Uterus (tissue), 4 donors: ENCODE results near the gene KRT33A. TPM values are rescaled to one million over a fixed set of nuclear protein-coding genes. Genes with fewer than 3 reads are reported as not detected.

ENCODE experiments used
- DNase-seq, 2 donors: peaks; one replicate each; pipeline ENCODE4 v3.0.0-alpha.2; 2019 to 2020
- H3K27ac ChIP-seq, 2 donors: fragments of 200-600 bp; sonication (generic); 1 replicate in 1 of 2; 2 replicates in 1 of 2; pipeline ENCODE4 v1.5.1; 2016 to 2018
- H3K27me3 ChIP-seq, 2 donors: fragments of 200-600 bp; sonication (generic); one replicate each; pipeline ENCODE4 v1.5.1; 2018 to 2019; ENCODE audit warnings: control low read depth in 1 of 2
- H3K36me3 ChIP-seq, 2 donors: fragments of 200-600 bp; sonication (generic); one replicate each; pipeline ENCODE4 v1.5.1; 2019; ENCODE audit warnings: control low read depth in 1 of 2
- H3K4me1 ChIP-seq, 2 donors: fragments of 200-600 bp; sonication (generic); one replicate each; pipeline ENCODE4 v1.5.1; 2018 to 2019; ENCODE audit warnings: control low read depth in 1 of 2
- H3K4me3 ChIP-seq, 2 donors: fragments of 200-600 bp; sonication (generic); 1 replicate in 1 of 2; 2 replicates in 1 of 2; pipeline ENCODE4 v1.5.1; 2018 to 2019; ENCODE audit warnings: mild to moderate bottlenecking in 1 of 2
- H3K9me3 ChIP-seq, 2 donors: fragments of 200-600 bp; sonication (generic); one replicate each; pipeline ENCODE4 v1.5.1; 2019; ENCODE audit warnings: control low read depth in 1 of 2
- CTCF ChIP-seq, 4 experiments: fragments of 200-600 bp in 2 of 4; fragments of 450-650 bp in 2 of 4; sonication (generic) in 2 of 4; IDR thresholded peaks; one replicate each; pipeline ENCODE4 v1.5.1; 2016 to 2019; ENCODE audit warnings: antibody characterized with exemption in 4 of 4, mild to moderate bottlenecking in 2 of 4, moderate library complexity in 1 of 4
- POLR2A ChIP-seq, 2 donors: fragments of 450-650 bp; IDR thresholded peaks; one replicate each; pipeline ENCODE4 v1.6.1; 2016; ENCODE audit warnings: antibody characterized with exemption in 2 of 2, mild to moderate bottlenecking in 1 of 2, moderate library complexity in 1 of 2
- intact Hi-C: fragments of 100-400 bp; cut with DNase I; formaldehyde crosslinking; loops from one replicate; pipeline ENCODE4 v1.15.1; 2023; ENCODE audit warnings: low total_unique reads
- total RNA-seq, 4 donors: library from RNA; depleted of rRNA in 3 of 4; stranded (reverse); fragments of >200 nt in 3 of 4; gene quantifications; one replicate each; pipeline versions ENCODE4 v1.1.0 to v1.2.4, GENCODE V29; 2014 to 2023
- donor health status: DM: yes; HTN: yes; CAD: no.

KRT33A gene
- total RNA-seq, 4 donors from 2014 or later, result not detected

GRCh38 chr17:41340494-41340893 lies 10.1 kb downstream of the KRT33A start:
- H3K4me1 ChIP-seq, result no peaks in the 10 kb centered on the region

GRCh38 chr17:41339571-41340172 lies 11.0 kb downstream of the KRT33A start:
- TF ChIP-seq CTCF (IDR thresholded peaks at IDR 0.05), result no peak
- TF ChIP-seq POLR2A (IDR thresholded peaks at IDR 0.05), result no peak
- H3K4me3 ChIP-seq, result no peak overlapping the region
- H3K27me3 ChIP-seq, result no peaks in the 10 kb centered on the region
- H3K4me1 ChIP-seq, result no peaks in the 10 kb centered on the region
- DNase-seq, result no peak
- no peak overlapping the region for H3K27ac ChIP-seq
- no peaks in the 10 kb centered on the region for H3K36me3 ChIP-seq
- intact Hi-C loops, result no loop called here
- H3K9me3 ChIP-seq, result no peaks in the 10 kb centered on the region

More at GRCh38 chr17:41340494-41340893, 10.1 kb downstream of the KRT33A start:
- no peaks in the 10 kb centered on the region for H3K9me3 ChIP-seq
- H3K36me3 ChIP-seq, result no peaks in the 10 kb centered on the region
- DNase-seq, result no peak
- intact Hi-C loops, result no loop called here
- H3K4me3 ChIP-seq, result no peak overlapping the region
- TF ChIP-seq CTCF (IDR thresholded peaks at IDR 0.05) (no peak), POLR2A (IDR thresholded peaks at IDR 0.05) (no peak)
- no peaks in the 10 kb centered on the region for H3K27me3 ChIP-seq
- no peak overlapping the region for H3K27ac ChIP-seq

DNA sequence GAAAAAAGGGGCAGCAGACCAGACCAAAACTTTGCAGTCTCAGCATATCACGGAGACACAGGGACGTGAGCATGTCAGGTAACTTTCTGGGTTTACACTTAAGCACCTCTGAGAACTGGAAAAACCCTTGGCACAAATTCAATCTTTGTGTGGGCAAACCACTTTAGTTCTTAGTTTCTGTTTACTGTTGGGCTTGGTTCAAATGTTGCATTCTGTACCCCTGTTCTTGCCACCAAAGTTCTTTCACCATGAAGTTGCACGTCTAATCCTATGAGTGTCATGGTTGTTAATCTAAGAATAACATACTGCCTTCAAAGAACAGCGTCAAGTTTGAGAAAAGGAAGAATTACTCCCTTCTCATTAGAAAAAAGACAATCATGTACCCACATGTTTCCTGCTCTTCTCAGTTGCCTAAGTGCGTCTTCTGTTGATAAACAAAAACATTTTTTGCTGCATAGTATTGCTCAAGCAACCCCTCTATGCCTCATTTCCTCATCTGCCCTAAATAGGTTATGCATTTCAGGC lies 11.6 kb downstream of the KRT33A start:
- intact Hi-C loops, result no loop called here
- no peak for DNase-seq
- H3K27me3 ChIP-seq, result no peaks in the 10 kb centered on the region
- no peaks in the 10 kb centered on the region for H3K4me1 ChIP-seq
- no peaks in the 10 kb centered on the region for H3K36me3 ChIP-seq
- no peak overlapping the region for H3K4me3 ChIP-seq
- no peaks in the 10 kb centered on the region for H3K9me3 ChIP-seq
- no peak overlapping the region for H3K27ac ChIP-seq
- TF ChIP-seq POLR2A (IDR thresholded peaks at IDR 0.05), result no peak
- TF ChIP-seq CTCF (IDR thresholded peaks at IDR 0.05), result no peak

GRCh38 chr17:41335747-41336146 lies 14.9 kb downstream of the KRT33A start:
- intact Hi-C loops, result no loop called here
- Histone ChIP-seq H3K36me3 (no peaks in the 10 kb centered on the region), H3K27me3 (no peaks in the 10 kb centered on the region), H3K27ac (no peak overlapping the region), H3K4me1 (no peaks in the 10 kb centered on the region), H3K4me3 (no peak overlapping the region), H3K9me3 (no peaks in the 10 kb centered on the region)
- TF ChIP-seq CTCF (IDR thresholded peaks at IDR 0.05), result no peak
- TF ChIP-seq POLR2A (IDR thresholded peaks at IDR 0.05), result no peak
- DNase-seq, result no peak

DNA sequence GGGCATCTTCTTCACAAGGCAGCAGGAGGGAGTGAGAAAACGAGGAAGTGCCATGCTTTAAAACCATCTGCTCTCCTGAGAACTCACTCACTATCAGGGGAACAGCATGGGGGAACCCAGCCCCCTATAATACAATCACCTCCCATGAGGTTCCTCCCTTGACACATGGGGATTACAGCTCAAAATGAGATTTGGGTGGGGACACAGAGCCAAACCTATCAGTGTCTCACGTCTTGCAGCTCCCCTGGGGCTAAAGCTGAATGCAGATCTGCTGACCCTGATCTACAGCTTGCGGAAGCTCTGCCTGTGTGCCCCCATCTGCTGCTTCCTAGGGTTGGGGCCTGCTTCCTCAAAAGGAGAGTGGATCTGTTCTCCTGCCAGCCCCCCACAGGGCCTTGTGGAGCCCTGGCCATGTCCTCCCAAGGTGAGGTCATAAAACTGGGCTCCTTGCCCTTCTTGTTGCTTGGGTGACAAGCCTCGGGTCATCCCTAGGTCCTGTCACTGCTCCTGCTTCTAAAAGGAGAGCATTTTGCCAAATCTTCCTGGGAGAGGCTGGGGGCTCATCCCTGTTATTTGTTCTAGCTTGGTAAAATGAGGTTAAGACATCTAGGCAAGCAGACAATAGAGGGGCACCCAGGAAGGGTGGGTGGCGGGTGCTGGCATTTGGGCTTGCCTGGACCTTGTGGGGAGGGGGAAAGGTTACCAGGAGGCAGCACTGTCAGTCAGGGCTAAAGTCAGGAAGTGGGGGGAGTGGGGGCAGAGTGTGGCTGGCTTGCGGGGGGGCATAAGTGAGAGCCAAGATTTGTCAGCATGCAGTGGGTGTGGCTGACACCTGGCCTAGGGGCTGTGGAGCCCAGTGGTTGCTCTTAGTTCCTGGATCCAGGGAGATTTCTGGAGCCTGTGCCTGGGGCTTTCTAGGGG lies 16.0 kb downstream of the KRT33A start:
- Histone ChIP-seq H3K4me3 (no peak overlapping the region), H3K27ac (no peak overlapping the region), H3K9me3 (no peaks in the 10 kb centered on the region), H3K27me3 (no peaks in the 10 kb centered on the region), H3K36me3 (no peaks in the 10 kb centered on the region), H3K4me1 (no peaks in the 10 kb centered on the region)
- DNase-seq, result no peak
- intact Hi-C loops, result no loop called here
- no peak for TF ChIP-seq CTCF (IDR thresholded peaks at IDR 0.05)
- TF ChIP-seq POLR2A (IDR thresholded peaks at IDR 0.05), result no peak
